Endothelial cell of umbilical vein (primary cell): ENCODE data around the gene ARMH3. TPM values are rescaled to one million over a fixed set of nuclear protein-coding genes. Genes with fewer than 3 reads are reported as not detected.

Experiments
- BruUV-seq: library from RNA; stranded (reverse); fragments of 400-500 nt; replicated peaks from 2 replicates; lab custom pipeline; 2021; lab: Mats Ljungman, UMichigan
- CTCF ChIA-PET: fragments of 300-600, 350-600 bp; sonication (Branson Sonifier 250); formaldehyde crosslinking; loops from one replicate; lab custom pipeline; 2021; ENCODE audit warnings: antibody characterized with exemption, inconsistent platforms; lab: Charles Lee
- POLR2A ChIA-PET: fragments of 300-600, 350-600 bp; sonication (Branson Sonifier 250); formaldehyde crosslinking; loops from one replicate; lab custom pipeline; 2021; ENCODE audit warnings: antibody characterized with exemption, inconsistent platforms; lab: Charles Lee
- DNase-seq: peaks from one replicate; pipeline ENCODE4 v3.0.0-alpha.2; 2011; ENCODE audit warnings: low read depth, low spot score
- FAIRE-seq: peaks from 2 replicates; lab custom pipeline; 2011; peaks lifted over from hg19 to GRCh38; lab: Jason Lieb, UNC
- H2AFZ ChIP-seq: 2 replicates; pipeline ENCODE4 v1.6.0; 2012; ENCODE audit warnings: low read depth, low read length, control low read depth, inconsistent platforms
- H3K27ac ChIP-seq: 2 replicates; pipeline ENCODE4 v1.5.1; 2011; ENCODE audit warnings: low read depth, mild to moderate bottlenecking, control low read depth, low read length, moderate library complexity; ENCODE audit not compliant: insufficient read depth
- H3K27me3 ChIP-seq, 2 experiments: 2 replicates each; pipeline versions ENCODE4 v1.6.0 to v1.6.1; 2011; ENCODE audit warnings: low read length in 2 of 2, mixed read lengths in 1 of 2; ENCODE audit not compliant: control insufficient read depth in 2 of 2, insufficient read depth in 2 of 2
- H3K36me3 ChIP-seq, 2 experiments: 2 replicates in 1 of 2; 3 replicates in 1 of 2; pipeline ENCODE4 v1.5.1; 2011; ENCODE audit warnings: low read length in 2 of 2, mild to moderate bottlenecking in 1 of 2, moderate library complexity in 1 of 2; ENCODE audit not compliant: control insufficient read depth in 2 of 2, insufficient read depth in 2 of 2; ENCODE audit errors: extremely low read depth in 1 of 2
- H3K4me1 ChIP-seq: 3 replicates; pipeline ENCODE4 v1.5.1; 2011; ENCODE audit warnings: mild to moderate bottlenecking, low read length; ENCODE audit not compliant: control insufficient read depth, insufficient read depth; ENCODE audit errors: extremely low read depth
- H3K4me2 ChIP-seq: 2 replicates; pipeline ENCODE4 v1.6.1; 2011; ENCODE audit warnings: low read length, control low read depth, mixed read lengths; ENCODE audit not compliant: insufficient read depth
- H3K4me3 ChIP-seq, 3 experiments: fragments of 200-600 bp in 1 of 3; sonication (generic), shearing (Covaris generic) in 1 of 3; replicated peaks in 1 of 3; 2 replicates each; pipeline ENCODE4 v1.5.1; 2011 to 2016; ENCODE audit warnings: control low read depth in 3 of 3, low read length in 3 of 3, mild to moderate bottlenecking in 2 of 3, inconsistent platforms in 1 of 3, low read depth in 1 of 3, moderate library complexity in 1 of 3; ENCODE audit not compliant: insufficient read depth in 1 of 3
- H3K79me2 ChIP-seq: 2 replicates; pipeline ENCODE4 v1.6.0; 2012; ENCODE audit warnings: low read length, inconsistent platforms; ENCODE audit not compliant: control insufficient read depth, insufficient read depth
- H3K9ac ChIP-seq: replicated peaks from 2 replicates; pipeline ENCODE3; 2011; ENCODE audit warnings: low read length, control low read depth; ENCODE audit not compliant: insufficient read depth; ENCODE audit errors: extremely low read depth
- H3K9me1 ChIP-seq: replicated peaks from 3 replicates; pipeline ENCODE4 v1.6.0; 2011; ENCODE audit warnings: mild to moderate bottlenecking, low read length; ENCODE audit not compliant: control insufficient read depth, insufficient read depth; ENCODE audit errors: extremely low read depth
- H3K9me3 ChIP-seq: replicated peaks from 2 replicates; pipeline ENCODE4 v1.5.1; 2012; ENCODE audit warnings: low read length, inconsistent platforms; ENCODE audit not compliant: control insufficient read depth, insufficient read depth
- H4K20me1 ChIP-seq: replicated peaks from 2 replicates; pipeline ENCODE3; 2011; ENCODE audit warnings: mild to moderate bottlenecking, low read length; ENCODE audit not compliant: control insufficient read depth, insufficient read depth; ENCODE audit errors: extremely low read depth
- CTCF ChIP-seq, 2 donors: IDR thresholded peaks; 1 replicate in 1 of 2; 2 replicates in 1 of 2; pipeline ENCODE4 v1.5.1; 2011; ENCODE audit warnings: low read length in 2 of 2, mild to moderate bottlenecking in 2 of 2, moderate library complexity in 2 of 2, control low read depth in 1 of 2, inconsistent platforms in 1 of 2, low read depth in 1 of 2; ENCODE audit not compliant: insufficient read depth in 1 of 2; ENCODE audit errors: extremely low read depth in 1 of 2
- EZH2 ChIP-seq: IDR thresholded peaks from 2 replicates; pipeline ENCODE4 v1.6.1; 2012; ENCODE audit warnings: borderline replicate concordance, low read depth, mild to moderate bottlenecking, moderate library complexity, low read length, inconsistent platforms; ENCODE audit not compliant: severe bottlenecking
- FOS ChIP-seq: IDR thresholded peaks from 2 replicates; pipeline ENCODE4 v1.6.1; 2011; ENCODE audit warnings: mild to moderate bottlenecking, low read length, moderate library complexity, borderline replicate concordance; ENCODE audit not compliant: insufficient read depth
- GATA2 ChIP-seq: IDR thresholded peaks from 2 replicates; pipeline ENCODE4 v1.7.0; 2011; ENCODE audit warnings: low read depth, mild to moderate bottlenecking, moderate library complexity, mixed read lengths, low read length; ENCODE audit not compliant: insufficient read length, insufficient read depth
- JUN ChIP-seq: IDR thresholded peaks from 2 replicates; pipeline ENCODE4 v1.6.1; 2011; ENCODE audit warnings: borderline replicate concordance, low read depth; ENCODE audit not compliant: insufficient read length, insufficient read depth
- MAX ChIP-seq: IDR thresholded peaks from 2 replicates; pipeline ENCODE4 v1.6.1; 2011; ENCODE audit not compliant: insufficient read depth, insufficient read length
- MYC ChIP-seq: IDR thresholded peaks from one replicate; pipeline ENCODE4 v1.6.1; 2011; ENCODE audit warnings: mild to moderate bottlenecking, low read depth, low read length
- POLR2A ChIP-seq: IDR thresholded peaks from 2 replicates; pipeline ENCODE4 v1.6.1; 2012; ENCODE audit warnings: low read depth, mild to moderate bottlenecking, control low read depth, low read length
- POLR2AphosphoS5 ChIP-seq: IDR thresholded peaks from 2 replicates; pipeline ENCODE4 v1.6.1; 2012; ENCODE audit warnings: low read depth, mild to moderate bottlenecking, control low read depth, low read length, moderate library complexity; ENCODE audit not compliant: insufficient read depth
- dilution Hi-C: fragments of 300-500 bp; cut with MboI; formaldehyde crosslinking; loops from one replicate; pipeline ENCODE4 v1.15.0; 2019; ENCODE audit warnings: low sequenced_read_pairs; ENCODE audit not compliant: extremely low pct_ligation_motif_present
- intact Hi-C: fragments of 100-400 bp; cut with micrococcal nuclease; formaldehyde crosslinking; loops from one replicate; pipeline ENCODE4 v1.10.0; 2022
- polyA plus RNA-seq, 4 experiments: library from polyadenylated mRNA; depleted of rRNA in 3 of 4; stranded (reverse) in 3 of 4; unstranded in 1 of 4; fragments of >200 nt; gene quantifications; 2 replicates each; pipeline versions ENCODE4 v1.2.1 to v1.2.3, GENCODE V29; 2011 to 2012; ENCODE audit warnings: missing spikeins in 1 of 4
- total RNA-seq: library from RNA; stranded (reverse); gene quantifications from 2 replicates; pipeline ENCODE4 v1.2.3, GENCODE V29; 2021

ARMH3 gene
- total and polyA plus RNA-seq, 2 donors (not counting 3 experiments of a cell fraction or from before 2014, with no cell fraction given) = 13.1 to 17.6 TPM

GRCh38 chr10:101902032-101902819 lies 153.7 kb downstream of the ARMH3 start:
- FAIRE-seq = no peak
- Histone ChIP-seq H4K20me1 (no peaks in the 10 kb centered on the region), H3K36me3 (no peaks in the 10 kb centered on the region), H3K4me3 (no peak overlapping the region), H3K9me3 (no peaks in the 10 kb centered on the region), H3K27ac (no peak overlapping the region), H3K4me1 (no peaks in the 10 kb centered on the region), H2AFZ (no peak overlapping the region), H3K4me2 (no peak overlapping the region), H3K27me3 (no peaks in the 10 kb centered on the region), H3K9ac (no peak overlapping the region), H3K79me2 (no peaks in the 10 kb centered on the region), H3K9me1 (no peaks in the 10 kb centered on the region)
- dilution Hi-C loops = no loop called here
- DNase-seq = no peak
- CTCF ChIA-PET = interaction anchor here (1.0 to 2.5 kb wide), 9 partner anchors 10 to 108 kb away, joined by 3 to 14 read pairs (median 4); no protein-coding TSS in a partner anchor
- intact Hi-C loops = no loop called here
- TF ChIP-seq CTCF (IDR thresholded peaks at IDR 0.05; ENCODE audit: extremely low read depth in 1 of 2, insufficient read depth in 1 of 2, low read depth in 1 of 2, low read length in 2 of 2) = no peak
- TF ChIP-seq MAX = no peak
- TF ChIP-seq POLR2A = no peak
- no peak for TF ChIP-seq JUN
- no peak for TF ChIP-seq FOS
- TF ChIP-seq EZH2 = no peak
- TF ChIP-seq MYC = no peak
- TF ChIP-seq GATA2 = no peak
- TF ChIP-seq POLR2AphosphoS5 = no peak
- POLR2A ChIA-PET = no interaction called here
- BruUV-seq = no TSS peak
